Neural cell (in vitro differentiated cells): ENCODE measurements around the gene FOXJ3. TPM values are rescaled to one million over a fixed set of nuclear protein-coding genes. Genes with fewer than 3 reads are reported as not detected.
A peak's percentile ranks its signal among the peaks of the same experiment; 100 is the strongest.

Experiments
- H2AFZ ChIP-seq: fragments of 200-600, 300-800 bp; sonication (generic), shearing (Covaris generic); 2 replicates; pipeline ENCODE4 v1.6.0; 2014; ENCODE audit warnings: low read depth, mild to moderate bottlenecking, antibody characterized with exemption, low read length, moderate library complexity
- H3F3A ChIP-seq: fragments of 200-600 bp; shearing (Covaris generic); 2 replicates; pipeline ENCODE4 v1.6.1; 2016; ENCODE audit warnings: mild to moderate bottlenecking, moderate library complexity, mixed read lengths, antibody characterized with exemption, low read length; ENCODE audit not compliant: insufficient read depth, poor library complexity, severe bottlenecking
- H3K27ac ChIP-seq: fragments of 200-600, 300-800 bp; sonication (generic), shearing (Covaris generic); 2 replicates; pipeline ENCODE4 v1.5.1; 2014; ENCODE audit warnings: mild to moderate bottlenecking, low read length, moderate library complexity
- H3K27me3 ChIP-seq: fragments of 300-800, 200-600 bp; sonication (generic), shearing (Covaris generic); 2 replicates; pipeline ENCODE4 v1.6.0; 2014; ENCODE audit warnings: mild to moderate bottlenecking, low read depth, low read length, moderate library complexity; ENCODE audit not compliant: insufficient read depth
- H3K36me3 ChIP-seq: fragments of 300-800, 200-600 bp; sonication (generic), shearing (Covaris generic); 2 replicates; pipeline ENCODE4 v1.5.1; 2014; ENCODE audit warnings: mild to moderate bottlenecking, antibody characterized with exemption, low read length, moderate library complexity; ENCODE audit not compliant: insufficient read depth
- H3K4me2 ChIP-seq: fragments of 300-800, 200-600 bp; sonication (generic), shearing (Covaris generic); 2 replicates; pipeline ENCODE4 v1.6.0; 2014; ENCODE audit warnings: mild to moderate bottlenecking, low read length
- H3K4me3 ChIP-seq: fragments of 300-800, 200-600 bp; sonication (generic), shearing (Covaris generic); 2 replicates; pipeline ENCODE4 v1.5.1; 2014; ENCODE audit warnings: mild to moderate bottlenecking, low read length, moderate library complexity
- H3K79me2 ChIP-seq: fragments of 200-600 bp; shearing (Covaris generic); replicated peaks from 2 replicates; pipeline ENCODE4 v1.6.0; 2014; ENCODE audit warnings: mild to moderate bottlenecking, low read length, moderate library complexity; ENCODE audit not compliant: insufficient read depth
- H3K9ac ChIP-seq: fragments of 300-800, 200-600 bp; sonication (generic), shearing (Covaris generic); 2 replicates; pipeline ENCODE4 v1.6.1; 2016; ENCODE audit warnings: mild to moderate bottlenecking, low read length, mixed read lengths
- H3K9me2 ChIP-seq: fragments of 200-600 bp; shearing (Covaris generic); 2 replicates; pipeline ENCODE4 v1.6.1; 2016; ENCODE audit warnings: mild to moderate bottlenecking, low read length, mixed read lengths; ENCODE audit not compliant: insufficient read depth
- H3K9me3 ChIP-seq: fragments of 200-600, 300-800 bp; sonication (generic), shearing (Covaris generic); 2 replicates; pipeline ENCODE4 v1.6.1; 2016; ENCODE audit warnings: mild to moderate bottlenecking, mixed run types, low read length, moderate library complexity, mixed read lengths
- H4K20me1 ChIP-seq: fragments of 200-600 bp; shearing (Covaris generic); 2 replicates; pipeline ENCODE4 v1.6.1; 2016; ENCODE audit warnings: mild to moderate bottlenecking, mixed run types; ENCODE audit not compliant: insufficient read depth
- EP300 ChIP-seq: fragments of 450-650 bp; conservative IDR thresholded peaks from 2 replicates; pipeline ENCODE4 v1.6.1; 2014; ENCODE audit warnings: antibody characterized with exemption, mild to moderate bottlenecking, moderate library complexity; ENCODE audit not compliant: poor library complexity, severe bottlenecking
- EZH2 ChIP-seq: fragments of 200-600, 300-800 bp; shearing (Covaris generic), sonication (generic); IDR thresholded peaks from 2 replicates; pipeline ENCODE4 v1.6.1; 2014; ENCODE audit warnings: antibody characterized with exemption, low read length, borderline replicate concordance, mild to moderate bottlenecking; ENCODE audit not compliant: insufficient read depth, poor library complexity, severe bottlenecking
- MXI1 ChIP-seq: fragments of 450-650 bp; conservative IDR thresholded peaks from 2 replicates; pipeline ENCODE4 v1.6.1; 2014; ENCODE audit warnings: antibody characterized with exemption, mild to moderate bottlenecking; ENCODE audit not compliant: poor library complexity, severe bottlenecking
- POLR2AphosphoS5 ChIP-seq: IDR thresholded peaks from 2 replicates; pipeline ENCODE4 v1.6.1; 2012
- RAD21 ChIP-seq: fragments of 450-650 bp; conservative IDR thresholded peaks from 2 replicates; pipeline ENCODE4 v1.6.1; 2014; ENCODE audit warnings: antibody characterized with exemption, mild to moderate bottlenecking, moderate library complexity
- SMC3 ChIP-seq: fragments of 450-650 bp; conservative IDR thresholded peaks from 2 replicates; pipeline ENCODE4 v1.6.1; 2014; ENCODE audit warnings: antibody characterized with exemption, mild to moderate bottlenecking, moderate library complexity; ENCODE audit not compliant: poor library complexity
- TAF1 ChIP-seq: IDR thresholded peaks from 2 replicates; pipeline ENCODE4 v1.6.1; 2012; ENCODE audit warnings: low read depth
- polyA plus RNA-seq: library from polyadenylated mRNA; depleted of rRNA; stranded (reverse); fragments of >200 nt; gene quantifications from 2 replicates; pipeline ENCODE4 v1.2.3, GENCODE V29; 2014
- TF ChIP-seq, protein P1 (sequence below): IDR thresholded peaks from 2 replicates; pipeline ENCODE4 v1.6.1; 2012; ENCODE audit warnings: borderline replicate concordance
- TF ChIP-seq, protein P2 (sequence below): fragments of 450-650 bp; IDR thresholded peaks from 2 replicates; pipeline ENCODE4 v1.5.1; 2014; ENCODE audit warnings: antibody characterized with exemption, mild to moderate bottlenecking, moderate library complexity; ENCODE audit not compliant: poor library complexity, severe bottlenecking

Gene FOXJ3
- polyA plus RNA-seq, 1 donor from 2014 or later, result 36.0 TPM

DNA sequence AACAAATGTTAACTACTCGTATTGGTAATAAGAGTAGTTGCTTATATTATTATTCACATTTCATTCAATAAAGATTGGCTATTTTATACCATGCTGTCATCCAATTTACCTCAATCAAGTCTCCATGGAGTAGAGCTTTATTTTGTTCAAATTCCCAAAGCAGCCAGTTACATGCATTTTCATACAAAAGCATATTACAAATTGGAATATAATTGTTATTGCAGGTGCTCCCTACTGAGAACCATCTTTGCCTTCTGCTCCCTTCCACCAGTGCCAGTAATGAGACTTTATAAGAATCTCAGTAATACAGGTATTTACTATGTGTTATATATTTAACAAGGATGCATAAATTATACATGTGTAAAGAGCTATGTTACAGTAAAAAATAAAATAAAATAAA lies 54.2 kb downstream of the FOXJ3 start:
- H3K9me2 ChIP-seq, result no peaks in the 10 kb centered on the region
- no peaks in the 10 kb centered on the region for H3K27me3 ChIP-seq
- no peak overlapping the region for H2AFZ ChIP-seq
- H3K4me2 ChIP-seq, result peak overlapping the region; percentile 21
- H3K27ac ChIP-seq, result no peak overlapping the region
- H3K9me3 ChIP-seq, result no peaks in the 10 kb centered on the region
- peaks cover 9% of the 10 kb centered on the region for H3K79me2 ChIP-seq
- H3K9ac ChIP-seq, result no peak overlapping the region
- H3K36me3 ChIP-seq, result no peaks in the 10 kb centered on the region
- H3F3A ChIP-seq, result no peaks in the 10 kb centered on the region
- no peak for TF ChIP-seq SMC3
- no peak for TF ChIP-seq EZH2
- TF ChIP-seq EP300, result no peak
- TF ChIP-seq POLR2AphosphoS5, result no peak
- no peak for TF ChIP-seq TAF1
- TF ChIP-seq, protein P1, sequence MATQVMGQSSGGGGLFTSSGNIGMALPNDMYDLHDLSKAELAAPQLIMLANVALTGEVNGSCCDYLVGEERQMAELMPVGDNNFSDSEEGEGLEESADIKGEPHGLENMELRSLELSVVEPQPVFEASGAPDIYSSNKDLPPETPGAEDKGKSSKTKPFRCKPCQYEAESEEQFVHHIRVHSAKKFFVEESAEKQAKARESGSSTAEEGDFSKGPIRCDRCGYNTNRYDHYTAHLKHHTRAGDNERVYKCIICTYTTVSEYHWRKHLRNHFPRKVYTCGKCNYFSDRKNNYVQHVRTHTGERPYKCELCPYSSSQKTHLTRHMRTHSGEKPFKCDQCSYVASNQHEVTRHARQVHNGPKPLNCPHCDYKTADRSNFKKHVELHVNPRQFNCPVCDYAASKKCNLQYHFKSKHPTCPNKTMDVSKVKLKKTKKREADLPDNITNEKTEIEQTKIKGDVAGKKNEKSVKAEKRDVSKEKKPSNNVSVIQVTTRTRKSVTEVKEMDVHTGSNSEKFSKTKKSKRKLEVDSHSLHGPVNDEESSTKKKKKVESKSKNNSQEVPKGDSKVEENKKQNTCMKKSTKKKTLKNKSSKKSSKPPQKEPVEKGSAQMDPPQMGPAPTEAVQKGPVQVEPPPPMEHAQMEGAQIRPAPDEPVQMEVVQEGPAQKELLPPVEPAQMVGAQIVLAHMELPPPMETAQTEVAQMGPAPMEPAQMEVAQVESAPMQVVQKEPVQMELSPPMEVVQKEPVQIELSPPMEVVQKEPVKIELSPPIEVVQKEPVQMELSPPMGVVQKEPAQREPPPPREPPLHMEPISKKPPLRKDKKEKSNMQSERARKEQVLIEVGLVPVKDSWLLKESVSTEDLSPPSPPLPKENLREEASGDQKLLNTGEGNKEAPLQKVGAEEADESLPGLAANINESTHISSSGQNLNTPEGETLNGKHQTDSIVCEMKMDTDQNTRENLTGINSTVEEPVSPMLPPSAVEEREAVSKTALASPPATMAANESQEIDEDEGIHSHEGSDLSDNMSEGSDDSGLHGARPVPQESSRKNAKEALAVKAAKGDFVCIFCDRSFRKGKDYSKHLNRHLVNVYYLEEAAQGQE, result no peak
- no peak for TF ChIP-seq RAD21
- TF ChIP-seq, protein P2, sequence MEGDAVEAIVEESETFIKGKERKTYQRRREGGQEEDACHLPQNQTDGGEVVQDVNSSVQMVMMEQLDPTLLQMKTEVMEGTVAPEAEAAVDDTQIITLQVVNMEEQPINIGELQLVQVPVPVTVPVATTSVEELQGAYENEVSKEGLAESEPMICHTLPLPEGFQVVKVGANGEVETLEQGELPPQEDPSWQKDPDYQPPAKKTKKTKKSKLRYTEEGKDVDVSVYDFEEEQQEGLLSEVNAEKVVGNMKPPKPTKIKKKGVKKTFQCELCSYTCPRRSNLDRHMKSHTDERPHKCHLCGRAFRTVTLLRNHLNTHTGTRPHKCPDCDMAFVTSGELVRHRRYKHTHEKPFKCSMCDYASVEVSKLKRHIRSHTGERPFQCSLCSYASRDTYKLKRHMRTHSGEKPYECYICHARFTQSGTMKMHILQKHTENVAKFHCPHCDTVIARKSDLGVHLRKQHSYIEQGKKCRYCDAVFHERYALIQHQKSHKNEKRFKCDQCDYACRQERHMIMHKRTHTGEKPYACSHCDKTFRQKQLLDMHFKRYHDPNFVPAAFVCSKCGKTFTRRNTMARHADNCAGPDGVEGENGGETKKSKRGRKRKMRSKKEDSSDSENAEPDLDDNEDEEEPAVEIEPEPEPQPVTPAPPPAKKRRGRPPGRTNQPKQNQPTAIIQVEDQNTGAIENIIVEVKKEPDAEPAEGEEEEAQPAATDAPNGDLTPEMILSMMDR, result no peak
- no peak for TF ChIP-seq MXI1
- H3K4me3 ChIP-seq, result peak overlapping the region; percentile 14
- no peaks in the 10 kb centered on the region for H4K20me1 ChIP-seq

DNA sequence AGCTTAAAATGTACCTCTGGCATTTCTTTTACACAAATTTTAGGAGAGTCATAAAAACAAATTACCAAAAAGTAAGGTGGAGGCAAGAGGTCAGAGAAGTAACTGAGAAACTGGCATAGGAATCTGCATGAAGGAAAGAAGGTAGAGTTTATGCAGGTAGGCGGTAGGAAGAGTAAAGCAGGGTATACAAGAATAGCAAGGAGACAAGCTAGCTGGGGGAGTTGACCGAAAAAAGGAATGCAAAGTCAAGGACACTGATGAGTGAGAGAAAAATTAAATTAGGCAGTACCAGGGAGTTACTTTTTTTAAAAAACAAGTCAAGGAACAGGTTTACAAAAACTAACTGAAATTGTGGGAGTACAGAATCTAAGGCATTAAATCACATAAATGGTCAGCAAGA lies 56.0 kb downstream of the FOXJ3 start:
- Histone ChIP-seq H3K9me2 (no peaks in the 10 kb centered on the region), H3K27ac (no peak overlapping the region), H3K36me3 (no peaks in the 10 kb centered on the region), H3K9me3 (no peaks in the 10 kb centered on the region), H3K27me3 (no peaks in the 10 kb centered on the region), H3K9ac (no peak overlapping the region), H3K79me2 (peaks cover 22% of the 10 kb centered on the region), H3K4me3 (no peak overlapping the region), H4K20me1 (no peaks in the 10 kb centered on the region), H2AFZ (no peak overlapping the region), H3K4me2 (no peak overlapping the region), H3F3A (no peaks in the 10 kb centered on the region)
- TF ChIP-seq POLR2AphosphoS5 (no peak), MXI1 (no peak), SMC3 (no peak), RAD21 (no peak), EZH2 (no peak), EP300 (no peak)
- TF ChIP-seq, protein P1, result no peak
- TF ChIP-seq, protein P2, result no peak
